H1 (cell line): ENCODE results near the gene ABHD2. TPM values are rescaled to one million over a fixed set of nuclear protein-coding genes. Genes with fewer than 3 reads are reported as not detected.

Experiments
- CTCF ChIA-PET: fragments of 300-600 bp; sonication (Branson Sonifier 250); formaldehyde crosslinking; loops from one replicate; lab custom pipeline; 2021; ENCODE audit not compliant: partially characterized antibody; lab: Charles Lee
- POLR2A ChIA-PET: fragments of 300-600 bp; sonication (Branson Sonifier 250); formaldehyde crosslinking; loops from one replicate; lab custom pipeline; 2021; ENCODE audit warnings: inconsistent platforms; ENCODE audit not compliant: partially characterized antibody; lab: Charles Lee
- DNase-seq, 2 experiments: peaks; one replicate each; pipeline versions ENCODE4 v3.0.0 to v3.0.0-alpha.2; 2010 to 2022; ENCODE audit warnings: low spot score in 2 of 2, low read depth in 1 of 2, mixed read lengths in 1 of 2
- FAIRE-seq: peaks from 2 replicates; lab custom pipeline; 2011; peaks lifted over from hg19 to GRCh38; lab: Jason Lieb, UNC
- H2AFZ ChIP-seq: 2 replicates; pipeline ENCODE4 v1.8.1; 2012; ENCODE audit warnings: low read length, inconsistent platforms
- H2AK5ac ChIP-seq: 2 replicates; pipeline ENCODE4 v1.6.1; 2013; ENCODE audit warnings: low read depth, low read length
- H2BK120ac ChIP-seq: replicated peaks from 2 replicates; pipeline ENCODE3; 2013; ENCODE audit warnings: low read depth, low read length, inconsistent platforms
- H2BK12ac ChIP-seq: 2 replicates; pipeline ENCODE4 v1.6.1; 2013; ENCODE audit warnings: low read depth, low read length
- H2BK15ac ChIP-seq: 2 replicates; pipeline ENCODE4 v1.6.1; 2013; ENCODE audit warnings: low read length
- H2BK20ac ChIP-seq: 2 replicates; pipeline ENCODE4 v1.6.1; 2013; ENCODE audit warnings: low read length
- H2BK5ac ChIP-seq: 2 replicates; pipeline ENCODE4 v1.6.1; 2013; ENCODE audit warnings: low read depth, low read length
- H3K14ac ChIP-seq: 2 replicates; pipeline ENCODE4 v1.6.1; 2013; ENCODE audit warnings: inconsistent platforms; ENCODE audit not compliant: insufficient read length
- H3K18ac ChIP-seq: 2 replicates; pipeline ENCODE4 v1.6.1; 2013; ENCODE audit warnings: low read length; ENCODE audit errors: extremely low read depth
- H3K23ac ChIP-seq: 2 replicates; pipeline ENCODE4 v1.6.1; 2013; ENCODE audit warnings: inconsistent platforms; ENCODE audit not compliant: insufficient read length
- H3K23me2 ChIP-seq: 2 replicates; pipeline ENCODE4 v1.6.1; 2013; ENCODE audit warnings: low read depth, low read length
- H3K27ac ChIP-seq: 2 replicates; pipeline ENCODE4 v1.6.1; 2011; ENCODE audit warnings: low read depth, low read length, inconsistent platforms
- H3K27me3 ChIP-seq, 4 experiments: replicated peaks in 1 of 4; 1 replicate in 1 of 4; 2 replicates in 3 of 4; pipeline versions ENCODE4 v1.6.1 to v1.8.1; 2011 to 2013; ENCODE audit warnings: low read length in 3 of 4, mild to moderate bottlenecking in 3 of 4, inconsistent platforms in 2 of 4, mixed read lengths in 2 of 4, moderate library complexity in 1 of 4; ENCODE audit not compliant: control insufficient read depth in 3 of 4, insufficient read depth in 3 of 4; ENCODE audit errors: extremely low read depth in 1 of 4
- H3K36me3 ChIP-seq, 4 experiments: 2 replicates each; pipeline versions ENCODE4 v1.6.1 to v1.8.1; 2011 to 2013; ENCODE audit warnings: mild to moderate bottlenecking in 4 of 4, low read length in 3 of 4, moderate library complexity in 2 of 4, control low read depth in 1 of 4, inconsistent platforms in 1 of 4; ENCODE audit not compliant: insufficient read depth in 4 of 4, control insufficient read depth in 2 of 4
- H3K4ac ChIP-seq: replicated peaks from 2 replicates; pipeline ENCODE3; 2013; ENCODE audit warnings: low read length, low read depth, mixed read lengths, inconsistent platforms; ENCODE audit not compliant: insufficient read length
- H3K4me1 ChIP-seq, 4 experiments: replicated peaks in 1 of 4; 1 replicate in 1 of 4; 2 replicates in 3 of 4; pipeline versions ENCODE4 v1.6.1 to v1.8.1; 2011 to 2013; ENCODE audit warnings: low read length in 3 of 4, inconsistent platforms in 2 of 4, mixed read lengths in 1 of 4; ENCODE audit not compliant: insufficient read depth in 4 of 4, control insufficient read depth in 3 of 4
- H3K4me2 ChIP-seq, 2 experiments: 2 replicates each; pipeline versions ENCODE4 v1.6.1 to v1.8.1; 2011 to 2013; ENCODE audit warnings: low read depth in 2 of 2, low read length in 2 of 2, control low read depth in 1 of 2, inconsistent platforms in 1 of 2, mild to moderate bottlenecking in 1 of 2; ENCODE audit not compliant: insufficient read depth in 1 of 2
- H3K4me3 ChIP-seq, 4 experiments: fragments of 200-600, 300-600 bp in 1 of 4; sonication (generic), shearing (Covaris generic), sonication (Bioruptor Twin) in 1 of 4; 2 replicates each; pipeline versions ENCODE4 v1.5.1 to v1.8.1; 2011 to 2016; ENCODE audit warnings: low read length in 4 of 4, low read depth in 3 of 4, control low read depth in 2 of 4, inconsistent platforms in 2 of 4, mild to moderate bottlenecking in 2 of 4, mixed read lengths in 1 of 4, moderate library complexity in 1 of 4; ENCODE audit not compliant: insufficient read depth in 2 of 4; ENCODE audit errors: extremely low read depth in 1 of 4
- H3K56ac ChIP-seq: replicated peaks from 2 replicates; pipeline ENCODE3; 2013; ENCODE audit warnings: low read depth, mild to moderate bottlenecking, mixed read lengths, low read length, inconsistent platforms; ENCODE audit not compliant: insufficient read length
- H3K79me1 ChIP-seq: 2 replicates; pipeline ENCODE4 v1.6.1; 2013; ENCODE audit warnings: low read depth, low read length, control low read depth
- H3K79me2 ChIP-seq, 2 experiments: 2 replicates each; pipeline versions ENCODE4 v1.6.1 to v1.8.1; 2012 to 2013; ENCODE audit warnings: low read length in 2 of 2, mild to moderate bottlenecking in 2 of 2, inconsistent platforms in 1 of 2; ENCODE audit not compliant: insufficient read depth in 2 of 2, control insufficient read depth in 1 of 2
- H3K9ac ChIP-seq, 4 experiments: replicated peaks in 1 of 4; 1 replicate in 1 of 4; 2 replicates in 3 of 4; pipeline versions ENCODE4 v1.6.1 to v1.8.1; 2011 to 2013; ENCODE audit warnings: low read depth in 3 of 4, low read length in 3 of 4, control low read depth in 2 of 4, mild to moderate bottlenecking in 2 of 4, moderate library complexity in 2 of 4, inconsistent platforms in 1 of 4; ENCODE audit errors: extremely low read depth in 1 of 4
- H3K9me3 ChIP-seq, 2 experiments: 2 replicates each; pipeline versions ENCODE4 v1.6.1 to v1.8.1; 2012 to 2013; ENCODE audit warnings: mild to moderate bottlenecking in 2 of 2, moderate library complexity in 2 of 2, control low read depth in 1 of 2, inconsistent platforms in 1 of 2, low read depth in 1 of 2, low read length in 1 of 2, mixed read lengths in 1 of 2; ENCODE audit not compliant: insufficient read depth in 2 of 2
- H4K20me1 ChIP-seq, 2 experiments: replicated peaks in 1 of 2; 2 replicates each; pipeline versions ENCODE3 to v1.8.1; 2011 to 2013; ENCODE audit warnings: inconsistent platforms in 2 of 2, low read length in 2 of 2, mild to moderate bottlenecking in 1 of 2; ENCODE audit not compliant: insufficient read depth in 2 of 2, control insufficient read depth in 1 of 2
- H4K5ac ChIP-seq: 2 replicates; pipeline ENCODE4 v1.6.1; 2013; ENCODE audit warnings: low read length, low read depth, mixed read lengths, inconsistent platforms; ENCODE audit not compliant: insufficient read length
- H4K8ac ChIP-seq: 2 replicates; pipeline ENCODE4 v1.8.0; 2013; ENCODE audit warnings: mild to moderate bottlenecking, moderate library complexity, low read length, inconsistent platforms; ENCODE audit not compliant: insufficient read depth; ENCODE audit errors: extremely low read depth
- H4K91ac ChIP-seq: replicated peaks from 2 replicates; pipeline ENCODE3; 2013; ENCODE audit warnings: low read length, mixed read lengths, inconsistent platforms; ENCODE audit not compliant: insufficient read length
- GABPA ChIP-seq: IDR thresholded peaks from 2 replicates; pipeline ENCODE4 v1.6.1; 2011; ENCODE audit warnings: mild to moderate bottlenecking, low read length, moderate library complexity, borderline replicate concordance; ENCODE audit not compliant: insufficient read depth
- WGBS, 2 experiments: shearing (Covaris generic) in 1 of 2; methylation state at CpG; one replicate each; pipeline versions ENCODE4 v1.1.6 to v1.1.7; 2013 to 2015; ENCODE audit warnings: low lambda C conversion rate in 2 of 2, mixed read lengths in 2 of 2, inconsistent platforms in 1 of 2, low coverage in 1 of 2, missing lambda C conversion rate in 1 of 2; ENCODE audit not compliant: insufficient replicate concordance in 2 of 2, insufficient coverage in 1 of 2, insufficient read length in 1 of 2; ENCODE audit errors: extremely low coverage in 1 of 2, missing lambda C conversion rate in 1 of 2; 5-methylcytosine and 5-hydroxymethylcytosine counted together
- polyA plus RNA-seq, 7 experiments: library from polyadenylated mRNA; depleted of rRNA in 3 of 7; stranded (reverse) in 5 of 7; unstranded in 2 of 7; fragments of >200 nt in 5 of 7; fragments of 200-250 nt in 2 of 7; gene quantifications; 1 replicate in 5 of 7; 2 replicates in 1 of 7; 4 replicates in 1 of 7; pipeline versions ENCODE4 v1.2.1 to v1.2.3, GENCODE V29; 2011 to 2013; ENCODE audit warnings: missing spikeins in 2 of 7, mixed read lengths in 2 of 7
- total RNA-seq: library from RNA; stranded (reverse); fragmentation: NEBNext Ultra II Directional; extraction: Animal tissue kit (Norgen Biotek cat#: 25700); gene quantifications from 2 replicates; pipeline ENCODE4 v1.2.1, GENCODE V29; 2021

The ABHD2 gene
- total and polyA plus RNA-seq, 2 of the 8 experiments (the other 6 are each of a cell fraction or from before 2014, with no cell fraction given) = 9.1 to 23.7 TPM

DNA sequence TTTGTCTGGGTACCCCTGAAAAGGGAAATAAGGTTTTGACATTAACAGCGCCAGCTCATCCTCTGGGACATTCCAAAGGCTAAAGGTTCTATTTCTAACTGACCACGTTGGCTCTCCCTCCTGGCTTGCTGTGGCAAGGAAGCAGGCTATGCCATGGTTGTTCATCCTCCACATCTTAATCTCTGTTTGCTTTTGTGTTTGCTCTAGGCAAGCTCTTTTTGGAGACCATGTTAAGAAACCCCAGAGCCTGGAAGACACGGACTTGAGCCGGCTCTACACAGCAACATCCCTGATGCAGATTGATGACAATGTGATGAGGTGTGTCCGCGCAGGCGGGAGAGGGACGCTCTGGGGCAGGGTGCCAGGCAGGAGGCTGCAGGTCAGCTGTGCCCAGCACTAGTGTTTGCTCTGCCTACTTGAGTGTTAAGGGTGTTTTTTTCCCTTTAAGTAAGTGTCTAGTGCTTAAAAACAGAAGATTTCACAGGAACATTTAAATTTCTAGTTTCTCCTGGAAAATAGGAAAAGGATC lies 99.8 kb downstream of the ABHD2 start:
- no peak overlapping the region for H3K27ac ChIP-seq
- WGBS, 2 experiments = 88% methylated on average over 8 of the region's 8 CpGs; no CpG with 5 or more reads in 1 of the 2 experiments

More for the DNA sequence above, 99.8 kb downstream of the ABHD2 start:
- TF ChIP-seq GABPA = no peak
- TF ChIP-seq, all 59 proteins: peak for 0
- H3K23ac ChIP-seq = no peak overlapping the region
- no peaks in the 10 kb centered on the region for H3K79me2 ChIP-seq
- no peaks in the 10 kb centered on the region for H3K23me2 ChIP-seq
- H3K36me3 ChIP-seq = peaks cover 0 to 5% (median 3%) of the 10 kb centered on the region in 4 experiments; a peak in 3 of 8 replicates
- no peak overlapping the region for H2AK5ac ChIP-seq
- ChIA-PET POLR2A (interaction anchor here (0.9 kb wide), 1 partner anchor 42 kb away, joined by 3 read pairs; no protein-coding TSS in a partner anchor), CTCF (interaction anchor here (1.1 to 5.5 kb wide), 5 partner anchors 10 to 129 kb away, joined by 3 to 36 read pairs (median 4); no protein-coding TSS in a partner anchor)
- H4K91ac ChIP-seq = no peak overlapping the region
- H3K4me2 ChIP-seq = no peak overlapping the region
- no peak overlapping the region for H3K56ac ChIP-seq
- H2AFZ ChIP-seq = no peak overlapping the region
- H3K18ac ChIP-seq = no peak overlapping the region
- H2BK20ac ChIP-seq = no peak overlapping the region
- no peaks in the 10 kb centered on the region for H3K9me3 ChIP-seq
- no peaks in the 10 kb centered on the region for H4K20me1 ChIP-seq
- H4K5ac ChIP-seq = no peak overlapping the region
- no peak overlapping the region; the same call in 1 of the 2 replicates for H4K8ac ChIP-seq
- FAIRE-seq (no peak), DNase-seq (no peak)
- H3K4me3 ChIP-seq = no peak overlapping the region
- no peak overlapping the region for H2BK120ac ChIP-seq
- no peak overlapping the region for H3K4ac ChIP-seq
- H3K27me3 ChIP-seq = no peaks in the 10 kb centered on the region
- H3K79me1 ChIP-seq = no peaks in the 10 kb centered on the region; the same call in 1 of the 2 replicates
- no peak overlapping the region for H2BK15ac ChIP-seq
- no peak overlapping the region for H3K14ac ChIP-seq
- no peak overlapping the region for H3K9ac ChIP-seq
- no peak overlapping the region for H2BK12ac ChIP-seq
- H3K4me1 ChIP-seq = no peaks in the 10 kb centered on the region; a peak in 1 of 7 replicates
- H2BK5ac ChIP-seq = no peak overlapping the region
